GM20000 (cell line): ENCODE data around the gene CFAP221.

Source experiments
- DNase-seq: peaks from one replicate; pipeline ENCODE4 v3.0.0; 2012; ENCODE audit warnings: low spot score
- TF ChIP-seq, protein P1 (sequence below): IDR thresholded peaks from 2 replicates; pipeline ENCODE4 v1.5.1; 2012; ENCODE audit warnings: mild to moderate bottlenecking, control low read depth; ENCODE audit errors: extremely low read depth, missing control alignments

The CFAP221 gene

DNA sequence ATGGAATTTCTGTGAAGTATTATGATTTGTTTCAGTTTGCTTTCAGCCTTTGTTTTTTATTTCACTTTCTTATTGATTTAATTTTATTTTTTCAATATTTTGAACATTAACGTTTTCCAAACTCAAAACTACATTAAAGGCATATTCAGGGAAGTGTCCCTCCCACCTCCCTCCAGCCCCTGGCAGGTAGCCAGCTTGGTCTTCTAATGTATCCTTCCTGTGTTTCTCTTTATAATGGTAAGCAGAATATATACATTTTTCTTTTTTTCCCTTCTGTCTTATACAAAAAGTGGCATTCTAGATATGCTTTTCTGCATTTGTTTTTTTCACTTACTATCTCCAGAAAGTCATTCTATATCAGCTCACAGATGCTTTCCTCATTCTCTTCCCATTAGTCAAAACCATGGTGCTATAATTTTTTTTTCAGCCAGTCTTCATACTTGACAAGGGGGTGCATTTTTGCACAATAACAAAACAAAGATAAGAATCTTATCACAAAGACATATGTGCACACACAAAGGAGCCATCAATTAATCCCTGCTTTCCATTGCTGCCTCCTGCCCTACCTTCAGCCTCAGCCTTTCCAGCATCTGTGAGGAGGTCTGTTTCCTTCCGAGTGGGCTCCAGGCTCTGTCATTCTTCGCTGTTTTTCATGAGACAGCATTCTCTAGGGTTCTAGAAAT lies 101.1 kb downstream of the CFAP221 start:
- TF ChIP-seq, protein P1, sequence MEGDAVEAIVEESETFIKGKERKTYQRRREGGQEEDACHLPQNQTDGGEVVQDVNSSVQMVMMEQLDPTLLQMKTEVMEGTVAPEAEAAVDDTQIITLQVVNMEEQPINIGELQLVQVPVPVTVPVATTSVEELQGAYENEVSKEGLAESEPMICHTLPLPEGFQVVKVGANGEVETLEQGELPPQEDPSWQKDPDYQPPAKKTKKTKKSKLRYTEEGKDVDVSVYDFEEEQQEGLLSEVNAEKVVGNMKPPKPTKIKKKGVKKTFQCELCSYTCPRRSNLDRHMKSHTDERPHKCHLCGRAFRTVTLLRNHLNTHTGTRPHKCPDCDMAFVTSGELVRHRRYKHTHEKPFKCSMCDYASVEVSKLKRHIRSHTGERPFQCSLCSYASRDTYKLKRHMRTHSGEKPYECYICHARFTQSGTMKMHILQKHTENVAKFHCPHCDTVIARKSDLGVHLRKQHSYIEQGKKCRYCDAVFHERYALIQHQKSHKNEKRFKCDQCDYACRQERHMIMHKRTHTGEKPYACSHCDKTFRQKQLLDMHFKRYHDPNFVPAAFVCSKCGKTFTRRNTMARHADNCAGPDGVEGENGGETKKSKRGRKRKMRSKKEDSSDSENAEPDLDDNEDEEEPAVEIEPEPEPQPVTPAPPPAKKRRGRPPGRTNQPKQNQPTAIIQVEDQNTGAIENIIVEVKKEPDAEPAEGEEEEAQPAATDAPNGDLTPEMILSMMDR: no peak
- DNase-seq: no peak

DNA sequence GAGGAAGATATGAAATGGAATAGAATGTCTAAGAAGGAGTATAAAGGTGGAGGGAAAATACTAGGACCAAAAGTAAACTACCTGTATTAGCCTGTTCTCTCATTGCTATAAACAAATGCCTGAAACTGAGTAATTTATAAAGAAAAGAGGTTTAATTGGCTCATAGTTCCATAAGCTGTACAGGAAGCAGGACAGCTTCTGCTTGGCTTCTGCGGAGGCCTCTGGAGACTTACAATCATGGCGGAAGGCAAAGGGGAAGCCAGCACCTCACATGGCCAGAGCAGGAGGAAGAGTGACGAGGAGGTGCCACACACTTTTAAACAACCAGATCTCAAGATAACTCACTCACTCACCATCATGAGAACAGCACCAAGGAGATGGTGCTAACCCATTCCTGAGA lies 101.9 kb downstream of the CFAP221 start:
- DNase-seq: no peak

DNA sequence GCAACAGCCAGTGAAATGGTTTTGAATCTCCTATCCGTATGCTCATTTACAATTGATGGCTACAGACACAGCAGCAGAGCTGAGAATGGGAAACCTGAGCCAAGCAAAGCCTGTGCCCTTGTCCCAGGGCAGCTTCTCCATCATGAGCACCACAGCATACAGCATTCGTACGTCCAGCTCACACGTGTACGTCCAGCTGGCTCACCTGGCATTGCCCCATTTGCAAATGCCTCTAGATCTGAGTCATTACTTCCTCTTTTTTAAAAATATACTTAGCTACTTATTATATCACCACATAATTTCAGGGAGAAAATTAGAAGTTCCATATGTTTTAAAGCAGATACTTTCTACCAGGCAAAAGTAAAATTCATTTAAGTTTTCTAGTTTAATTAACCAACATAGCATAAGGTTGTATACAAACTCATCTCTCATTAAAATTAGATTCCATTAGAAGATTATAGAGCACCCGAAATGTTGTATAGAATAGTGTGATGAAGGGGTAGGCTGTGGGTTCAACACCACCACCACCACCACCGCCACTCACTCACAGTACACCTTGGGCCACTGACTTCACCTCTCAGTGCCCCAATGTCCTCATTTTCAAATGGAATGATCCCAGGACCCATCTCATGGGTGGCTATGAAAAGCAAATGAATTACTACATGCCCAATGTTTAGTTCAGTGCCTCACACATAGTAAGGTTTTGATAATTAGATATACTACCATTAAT lies 103.4 kb downstream of the CFAP221 start:
- TF ChIP-seq, protein P1: no peak
- DNase-seq: no peak

More for the DNA sequence above, 101.9 kb downstream of the CFAP221 start:
- TF ChIP-seq, protein P1: no peak

DNA sequence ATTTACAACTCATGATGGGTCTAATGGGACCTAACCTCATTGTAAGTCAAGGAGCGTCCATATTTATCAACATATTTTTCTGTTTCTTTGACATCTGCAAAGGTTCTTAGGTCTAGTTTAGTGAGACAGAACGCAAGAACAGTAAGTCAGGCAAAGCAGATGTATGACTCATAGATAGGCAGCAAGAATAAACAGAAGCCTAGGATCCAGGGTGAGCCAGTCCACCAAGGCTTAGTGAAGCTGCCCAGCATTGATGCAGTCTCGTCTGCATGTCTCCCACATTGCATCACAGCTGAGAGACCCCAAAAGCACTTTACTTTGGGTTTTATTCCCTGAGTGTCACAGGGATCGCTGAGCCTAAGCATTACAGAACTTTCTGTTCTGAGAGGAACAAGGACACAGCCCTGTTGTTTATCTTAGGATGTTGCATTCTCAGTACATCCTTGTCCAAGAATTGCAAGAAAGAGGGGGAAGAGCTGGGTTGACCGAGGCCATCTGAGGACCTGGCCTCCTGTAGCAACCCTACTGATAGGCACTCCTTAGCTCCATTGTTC lies 105.2 kb downstream of the CFAP221 start:
- no peak for DNase-seq
- TF ChIP-seq, protein P1: no peak

DNA sequence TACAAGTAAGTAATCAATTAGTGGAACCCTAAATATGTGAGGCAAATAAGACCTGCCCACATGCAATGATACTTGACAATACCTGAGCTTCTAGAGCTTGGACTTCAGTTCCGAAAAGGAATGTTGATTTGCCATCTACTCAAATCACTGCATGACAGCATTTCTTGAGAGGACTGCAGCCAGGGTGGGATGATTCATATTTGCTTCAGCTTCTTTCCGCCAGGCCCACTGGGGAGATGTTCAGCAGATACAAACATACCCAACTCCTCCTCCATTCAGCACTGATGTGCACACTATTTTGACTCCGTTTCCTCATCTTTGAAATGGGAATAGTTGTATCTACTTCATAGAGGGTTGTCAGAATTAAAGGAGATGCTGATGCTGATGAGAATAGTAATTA lies 106.0 kb downstream of the CFAP221 start:
- DNase-seq: no peak
- TF ChIP-seq, protein P1: no peak

DNA sequence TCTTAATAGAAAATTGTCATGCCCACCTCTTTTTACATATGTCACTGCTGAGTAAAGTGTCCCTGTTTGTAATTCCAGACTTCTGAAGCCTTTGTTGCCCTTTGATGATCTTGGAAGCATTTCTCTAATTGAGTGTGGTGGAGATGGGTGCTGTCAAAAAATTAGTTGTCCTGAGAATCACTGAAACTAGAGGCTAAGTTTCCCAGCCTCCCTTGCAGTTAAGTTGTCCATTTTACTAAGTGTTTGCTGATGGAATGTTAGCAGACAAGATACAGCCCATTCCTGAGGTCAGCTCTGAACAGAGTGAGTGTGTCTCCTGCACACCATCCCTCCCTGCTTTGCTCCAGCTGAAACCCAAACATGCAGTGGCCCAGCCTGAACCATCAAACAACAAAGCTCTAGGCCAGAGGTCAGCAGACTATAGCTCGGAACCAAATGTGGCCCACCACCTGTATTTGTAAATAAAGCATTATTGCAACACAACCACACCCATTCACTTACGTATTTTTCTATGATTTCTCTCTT lies 106.7 kb downstream of the CFAP221 start:
- TF ChIP-seq, protein P1: no peak
- no peak for DNase-seq
